ENCODE measurements around the gene CD93.

Gene CD93

GRCh38 chr20:23032056-23032749 is 53.9 kb downstream of the CD93 start:
- no peak for TF ChIP-seq CTCF (conservative IDR thresholded peaks at IDR 0.05; ENCODE audit: low read depth, low read length)
- no peak for DNase-seq (ENCODE audit: low read depth)
- no peak overlapping the region for H3K4me3 ChIP-seq (ENCODE audit: low read depth, low read length)

- DNase-seq (ENCODE audit: low read depth) = no peak
- no peak for TF ChIP-seq CTCF (conservative IDR thresholded peaks at IDR 0.05; ENCODE audit: low read depth, low read length)
- H3K4me3 ChIP-seq (ENCODE audit: low read depth, low read length) = no peak overlapping the region
These were observed 54.8 kb downstream of the CD93 start for GRCh38 chr20:23031346-23031745.

Data from choroid plexus epithelial cell (primary cell).